Measurements from ENCODE around the gene RNF217. TPM values are rescaled to one million over a fixed set of nuclear protein-coding genes. Genes with fewer than 3 reads are reported as not detected.
"Not testable (repeated sequence)": the region's sequence is repeated elsewhere in the genome, so short reads cannot be mapped to it uniquely, and the experiment has no call there.

The RNF217 gene
- total RNA-seq, 1 experiment from 2014 or later: 11.3 TPM

GRCh38 chr6:124962639-124963415, 590 bp downstream of the RNF217 start:
- DNase-seq (ENCODE audit: low read depth): peak; percentile 42

DNA sequence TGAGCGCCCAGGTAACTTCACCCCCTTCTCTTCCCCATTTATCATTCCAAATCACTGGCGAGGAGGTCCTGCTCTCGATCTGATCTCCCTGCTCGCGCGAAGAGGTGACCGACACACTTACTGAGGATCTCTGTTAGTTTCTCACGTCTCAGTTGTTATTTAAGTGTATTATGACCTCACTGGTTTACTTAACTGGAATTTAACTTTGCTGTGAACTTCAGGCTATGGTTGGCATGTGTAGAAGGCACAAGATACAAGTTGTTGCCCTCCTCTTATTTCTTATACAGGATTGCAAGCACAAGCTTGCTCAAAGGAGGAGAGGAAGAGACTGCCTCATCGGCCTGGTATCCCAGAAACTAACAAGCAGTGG, 1.2 kb downstream of the RNF217 start:
- peak; percentile 38 for DNase-seq (ENCODE audit: low read depth)

DNA sequence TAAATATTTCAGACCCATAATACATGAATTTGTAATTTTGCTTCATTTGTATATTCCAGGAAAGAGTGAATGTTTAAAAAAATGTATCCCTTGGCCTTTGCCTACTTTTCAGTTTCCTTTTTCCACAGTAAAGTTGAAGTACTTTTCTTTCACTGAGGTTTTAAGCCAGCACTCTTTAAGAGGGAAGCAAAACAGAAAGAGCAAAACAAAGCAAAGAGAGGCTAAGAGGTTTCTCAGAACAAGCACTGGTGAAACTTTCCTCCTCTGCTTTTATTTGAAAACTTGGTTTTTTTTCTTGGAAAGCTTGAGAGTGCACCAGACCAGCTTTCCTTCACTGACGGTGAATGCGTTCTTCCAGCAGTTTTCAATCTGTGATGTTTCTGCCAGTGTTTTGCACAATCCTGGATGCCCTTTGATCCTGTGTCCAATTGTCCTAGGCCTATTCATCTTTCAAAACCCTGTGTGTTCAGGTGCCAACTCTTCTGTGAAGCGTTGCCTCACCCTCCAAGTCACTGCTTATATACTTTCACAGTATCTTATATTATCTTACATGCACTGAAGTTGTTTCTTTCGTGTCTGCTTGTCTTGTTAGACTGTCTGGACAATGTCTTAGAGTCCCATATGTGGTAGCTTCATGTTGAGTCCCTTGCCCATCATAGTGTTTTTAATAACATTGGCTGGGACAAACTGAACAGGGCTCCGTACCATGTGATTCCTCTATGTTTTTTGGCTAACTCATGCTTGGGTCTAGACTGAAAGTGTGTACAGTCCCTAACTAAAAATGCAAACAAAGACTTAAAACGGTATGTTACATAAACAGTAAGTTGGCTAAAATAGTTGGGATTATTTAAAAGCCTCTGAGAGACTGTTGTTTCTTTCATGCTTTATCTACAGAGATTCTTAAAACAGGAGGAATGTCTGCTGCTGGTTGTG, 1.9 kb downstream of the RNF217 start:
- peak; percentile 34 for DNase-seq (ENCODE audit: low read depth)

DNA sequence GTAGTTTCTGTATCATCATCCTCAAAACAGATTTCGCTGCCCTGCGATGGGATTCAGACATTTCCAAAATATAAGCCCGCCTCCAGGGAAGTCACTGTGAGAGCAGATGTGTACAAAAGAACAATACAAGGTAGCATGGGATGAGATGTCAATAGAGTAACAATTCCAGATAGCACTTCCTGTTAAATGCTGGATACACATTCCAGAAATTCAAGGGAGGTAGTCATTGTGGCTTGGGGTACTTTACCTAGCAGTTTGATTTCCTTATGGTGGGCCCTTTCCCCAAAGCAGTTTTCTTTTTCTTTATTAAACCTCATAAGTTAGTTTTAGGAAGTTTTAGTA, 2.5 kb downstream of the RNF217 start:
- DNase-seq (ENCODE audit: low read depth): no peak

DNA sequence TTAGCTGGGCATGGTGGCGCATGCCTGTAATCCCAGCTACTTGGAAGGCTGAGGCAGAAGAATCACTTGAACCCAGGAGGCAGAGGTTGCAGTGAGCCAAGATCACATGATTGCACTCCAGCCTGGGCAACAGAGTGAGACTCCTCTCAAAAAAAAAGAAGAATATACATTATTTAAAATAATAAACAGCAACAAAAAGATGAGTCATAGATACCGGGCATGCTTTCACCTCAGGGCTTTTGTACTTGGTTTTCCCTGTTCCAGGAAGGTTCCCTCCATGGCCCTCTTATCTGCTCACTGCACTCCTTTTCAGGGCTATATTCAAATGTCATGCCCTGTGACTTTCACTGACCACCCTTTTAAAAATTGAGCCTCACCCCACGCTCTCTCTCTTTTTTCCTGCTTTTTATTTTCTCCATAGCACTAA, 3.2 kb downstream of the RNF217 start:
- DNase-seq (ENCODE audit: low read depth): not testable (repeated sequence)

DNA sequence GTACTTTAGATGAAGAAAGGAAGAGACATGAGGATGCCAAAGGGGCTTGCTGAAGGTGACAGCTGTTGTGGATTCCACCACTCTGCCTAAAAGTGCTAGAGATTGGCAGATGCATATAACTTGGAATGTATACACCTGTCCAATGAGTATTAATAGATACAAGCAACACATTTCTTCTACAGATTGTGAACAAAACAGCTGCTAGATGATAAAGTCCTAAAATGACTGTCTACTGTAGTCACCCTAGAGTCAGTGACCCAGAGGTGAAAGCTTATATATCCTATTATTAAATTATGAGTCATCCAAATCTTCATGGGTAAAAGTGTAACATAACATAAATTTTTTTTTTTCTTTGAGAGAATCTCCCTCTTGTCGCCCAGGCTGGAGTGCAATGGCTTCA, 5.2 kb downstream of the RNF217 start:
- DNase-seq (ENCODE audit: low read depth): peak; percentile 84

- peak; percentile 41 for DNase-seq (ENCODE audit: low read depth)
Measured at GRCh38 chr6:124968401-124968800, 6.2 kb downstream of the RNF217 start.

DNA sequence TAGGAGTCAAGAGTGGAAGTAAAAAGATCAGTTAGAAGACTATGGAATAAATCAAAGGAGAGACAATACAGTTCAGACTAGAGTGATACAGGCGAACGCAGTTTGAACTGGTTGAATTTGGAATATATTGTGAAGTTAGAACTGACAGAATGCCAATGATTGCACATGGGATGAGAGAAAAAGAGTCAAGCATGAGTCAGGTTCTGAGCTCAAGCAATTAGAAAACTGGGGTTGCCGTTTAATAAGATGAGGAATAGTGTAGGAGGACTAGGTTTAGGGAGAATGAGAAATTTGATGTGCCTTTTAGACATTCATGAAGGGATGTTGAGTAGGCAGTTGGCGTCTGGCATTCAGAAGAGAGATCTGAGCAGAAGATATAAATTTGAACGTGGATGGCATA, 8.0 kb downstream of the RNF217 start:
- DNase-seq (ENCODE audit: low read depth): peak; percentile 19

- DNase-seq (ENCODE audit: low read depth): no peak
Measured at GRCh38 chr6:124970763-124971162, 8.5 kb downstream of the RNF217 start.

- DNase-seq (ENCODE audit: low read depth): peak; percentile 19
Measured at GRCh38 chr6:124973780-124974179, 11.5 kb downstream of the RNF217 start.

DNA sequence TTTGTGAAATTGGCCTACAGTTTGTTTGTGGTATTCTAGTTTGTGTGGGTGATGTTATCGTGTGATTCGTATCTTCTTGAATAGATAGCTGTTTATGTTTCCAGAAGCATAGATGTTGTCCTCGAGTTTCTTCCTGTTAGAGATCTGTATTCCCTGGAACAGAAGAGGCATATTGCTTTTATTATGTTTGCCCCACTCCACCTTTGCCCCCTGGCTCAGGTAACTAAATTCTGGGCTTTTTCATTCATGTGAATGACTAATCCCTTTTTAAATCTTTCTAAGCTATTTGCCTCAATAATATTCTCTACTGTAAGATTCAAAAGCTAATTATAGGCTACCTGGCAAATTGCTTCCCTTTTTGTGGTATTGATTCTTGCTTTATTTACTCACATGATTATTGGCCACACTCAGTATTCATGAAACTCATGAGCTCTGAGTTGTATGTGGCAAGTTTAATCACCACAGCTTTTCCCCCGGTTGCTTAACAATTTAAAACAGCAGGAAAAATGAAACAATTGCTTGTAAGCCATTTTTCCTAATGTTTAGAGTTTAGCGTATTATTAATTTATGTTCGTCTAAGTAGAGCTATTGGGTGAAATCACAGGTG, 12.6 kb downstream of the RNF217 start:
- no peak for DNase-seq (ENCODE audit: low read depth)

GRCh38 chr6:124977067-124977908, 15.1 kb downstream of the RNF217 start:
- no peak for DNase-seq (ENCODE audit: low read depth)

DNA sequence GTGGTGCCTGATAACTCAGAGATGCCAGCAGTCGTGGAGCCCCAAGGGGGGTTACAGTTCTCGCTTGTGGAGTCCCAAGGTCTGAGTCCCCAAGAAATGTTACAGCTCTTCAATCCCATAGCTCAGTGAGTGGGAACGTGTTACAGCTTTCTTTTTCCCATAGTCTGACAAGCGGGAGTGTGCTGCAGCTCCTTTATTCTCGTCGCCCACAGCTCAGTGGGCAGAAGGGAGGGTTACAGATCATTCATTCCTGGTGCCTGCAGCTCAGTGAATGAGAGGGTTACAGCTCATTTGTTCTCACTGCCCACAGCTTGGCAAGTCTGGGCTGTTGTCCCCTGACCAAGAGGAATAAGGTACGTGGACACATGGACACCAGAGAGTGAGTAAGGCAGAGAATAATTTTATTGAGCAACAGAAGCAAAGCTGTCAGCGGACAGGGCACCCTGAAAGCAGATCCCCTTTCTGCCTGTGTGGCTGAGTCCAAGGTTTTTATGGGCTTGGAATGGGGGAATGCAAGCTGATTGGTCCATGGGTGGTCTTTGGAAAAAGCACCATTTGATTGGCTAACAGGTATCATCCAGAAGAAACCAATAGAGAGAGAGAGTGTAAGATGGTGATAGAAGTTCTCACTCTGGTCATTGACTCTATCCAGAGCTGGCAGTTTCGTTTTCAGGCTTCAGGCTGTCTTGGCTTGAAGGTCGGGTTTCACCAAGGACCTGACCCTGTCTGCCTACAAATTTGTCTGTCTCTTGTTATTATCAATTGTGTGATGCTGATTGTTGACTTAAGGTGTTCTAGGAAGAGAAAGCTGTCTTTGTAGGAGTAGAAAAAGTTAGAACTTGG, 16.4 kb downstream of the RNF217 start:
- DNase-seq (ENCODE audit: low read depth): no peak

GRCh38 chr6:124979294-124979678, 17.0 kb downstream of the RNF217 start:
- no peak for DNase-seq (ENCODE audit: low read depth)

DNA sequence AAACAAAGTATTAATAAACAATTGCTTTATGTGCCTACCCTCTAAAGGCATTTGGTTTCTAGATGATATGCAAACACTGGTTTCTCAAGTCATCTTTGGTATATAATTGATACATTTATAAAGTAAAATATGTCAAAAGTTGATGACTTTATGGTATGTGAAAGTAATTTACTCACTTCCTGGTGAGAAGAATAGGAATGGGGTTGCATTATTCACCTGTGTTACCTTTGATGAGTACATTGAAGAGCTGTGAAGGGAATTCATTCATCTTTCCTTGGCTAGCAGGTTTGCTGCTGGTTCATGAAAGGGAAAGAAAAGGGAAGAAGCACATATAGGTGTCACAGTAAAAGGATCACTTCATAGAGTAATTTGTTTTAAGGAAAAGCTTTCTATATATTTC, 20.4 kb downstream of the RNF217 start:
- DNase-seq (ENCODE audit: low read depth): no peak

DNA sequence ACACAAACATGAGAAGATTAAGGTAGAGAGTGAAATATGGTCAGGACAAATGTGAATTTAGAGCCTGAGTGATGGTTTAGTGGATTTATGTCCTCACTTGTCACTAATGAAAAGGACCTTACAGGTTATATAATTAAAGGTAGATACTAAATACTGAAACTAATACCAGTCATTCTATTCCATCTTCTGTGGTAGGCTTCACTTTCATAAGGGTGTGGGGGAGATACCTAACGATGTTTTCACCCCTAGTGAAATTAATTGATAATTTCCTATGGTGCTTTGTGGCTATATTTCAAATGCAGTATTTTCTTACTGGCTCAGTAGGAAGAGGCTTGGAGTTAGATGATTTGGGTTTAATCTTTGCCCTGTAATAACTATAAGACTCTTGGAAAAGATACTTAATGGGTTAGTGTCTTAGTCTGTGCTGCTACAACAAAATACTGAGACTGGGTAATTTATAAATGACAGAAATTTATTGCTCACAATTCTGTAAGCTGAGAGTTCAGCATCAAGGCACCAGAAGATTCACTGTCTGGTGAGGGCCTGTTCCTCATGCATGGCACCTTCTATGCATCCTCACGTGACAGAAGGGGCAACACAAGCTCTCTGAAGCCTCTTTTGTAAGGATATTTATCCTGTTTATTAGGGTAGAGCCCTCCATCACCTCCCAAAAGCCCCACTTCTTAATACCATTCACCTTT, 21.3 kb downstream of the RNF217 start:
- DNase-seq (ENCODE audit: low read depth): no peak

GRCh38 chr6:124984668-124985338, 22.6 kb downstream of the RNF217 start:
- DNase-seq (ENCODE audit: low read depth): no peak

DNA sequence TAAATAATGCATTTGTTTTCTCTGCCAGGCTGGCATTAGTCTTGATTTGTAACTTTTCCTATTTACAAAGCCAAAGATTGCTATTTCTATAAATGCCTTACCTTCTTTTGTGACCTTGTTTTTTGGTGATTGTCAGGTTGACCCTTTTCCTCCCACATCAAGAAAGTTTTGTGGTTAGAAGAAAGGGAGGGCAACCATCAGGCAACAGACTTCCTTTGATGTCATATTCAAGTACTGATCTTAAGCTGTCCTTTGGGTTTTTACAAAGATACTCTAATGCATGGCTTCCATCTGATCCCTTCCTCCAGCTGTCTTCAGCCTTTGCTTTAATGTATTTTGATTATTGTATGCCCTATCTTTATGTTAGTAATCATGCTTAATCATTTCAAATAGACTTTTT, 23.9 kb downstream of the RNF217 start:
- DNase-seq (ENCODE audit: low read depth): no peak

DNA sequence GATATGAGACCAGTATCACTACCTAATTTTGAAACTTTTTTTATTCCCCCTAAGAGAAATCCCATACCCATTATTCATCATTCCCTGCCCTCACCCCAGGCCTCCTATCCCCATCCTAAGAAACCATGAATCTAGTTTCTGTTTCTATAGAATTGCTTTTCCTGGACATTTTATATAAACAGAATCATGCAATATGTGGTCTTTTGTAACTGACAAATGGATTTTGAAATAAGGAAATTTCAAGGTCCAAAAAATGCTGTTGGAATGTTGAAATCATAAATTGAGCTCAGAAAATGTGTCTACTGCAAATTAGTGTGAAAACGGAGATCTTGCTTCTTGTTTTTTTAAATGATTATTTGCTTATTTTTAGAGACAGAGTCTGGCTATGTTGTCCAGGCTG, 25.1 kb downstream of the RNF217 start:
- no peak for DNase-seq (ENCODE audit: low read depth)

All from LHCN-M2 (cell line).